Body of pancreas (tissue), 4 donors: Measurements from ENCODE around the gene KRTAP10-5. TPM values are rescaled to one million over a fixed set of nuclear protein-coding genes. Genes with fewer than 3 reads are reported as not detected.

Source experiments
- ATAC-seq: fragments of 150-250 bp; one replicate; pipeline ENCODE4 v1.9.1; 2016
- DNase-seq, 4 donors: peaks; one replicate each; pipeline ENCODE4 v3.0.0-alpha.2; 2019
- H3K27ac ChIP-seq, 4 donors: fragments of 200-600 bp; sonication (generic); 1 replicate in 3 of 4; 2 replicates in 1 of 4; pipeline versions ENCODE4 v1.5.1 to v1.6.1; 2016 to 2019; ENCODE audit warnings: mild to moderate bottlenecking in 1 of 4, mixed read lengths in 1 of 4, moderate library complexity in 1 of 4
- H3K27me3 ChIP-seq, 2 donors: fragments of 200-600 bp; sonication (generic); one replicate each; pipeline ENCODE4 v1.6.0; 2016; ENCODE audit warnings: mild to moderate bottlenecking in 1 of 2
- H3K36me3 ChIP-seq, 2 donors: fragments of 200-600 bp; sonication (generic); replicated peaks in 1 of 2; 2 replicates each; pipeline ENCODE4 v1.5.1; 2016; ENCODE audit warnings: low read depth in 2 of 2; ENCODE audit not compliant: insufficient read depth in 1 of 2
- H3K4me1 ChIP-seq: fragments of 200-600 bp; sonication (generic); one replicate; pipeline ENCODE4 v1.6.0; 2016
- H3K4me3 ChIP-seq, 2 donors: fragments of 200-600 bp; sonication (generic); 1 replicate in 1 of 2; 2 replicates in 1 of 2; pipeline ENCODE4 v1.5.1; 2016 to 2019
- H3K9me3 ChIP-seq, 3 donors: fragments of 200-600 bp; sonication (generic); 1 replicate in 2 of 3; 2 replicates in 1 of 3; pipeline ENCODE4 v1.5.1; 2016
- POLR2A ChIP-seq, 3 donors: fragments of 450-650 bp; IDR thresholded peaks; one replicate each; pipeline ENCODE4 v1.6.1; 2016; ENCODE audit warnings: antibody characterized with exemption in 3 of 3, mild to moderate bottlenecking in 2 of 3
- WGBS, 2 donors: methylation state at CpG; one replicate each; pipeline ENCODE4 v1.1.5; 2017; 5-methylcytosine and 5-hydroxymethylcytosine counted together
- intact Hi-C: fragments of 100-400 bp; cut with DNase I; formaldehyde crosslinking; loops from one replicate; pipeline ENCODE4 v1.15.1; 2023
- total RNA-seq, 2 donors: library from RNA; depleted of rRNA; stranded (reverse); fragments of >200 nt; gene quantifications; one replicate each; pipeline ENCODE4 v1.1.0, GENCODE V29; 2016
- TF ChIP-seq, protein P1 (sequence below), 7 experiments: fragments of 450-650 bp in 4 of 7; fragments of 200-600 bp in 3 of 7; sonication (generic) in 3 of 7; IDR thresholded peaks; one replicate each; pipeline ENCODE4 v1.5.1; 2016 to 2019; ENCODE audit warnings: antibody characterized with exemption in 7 of 7

The KRTAP10-5 gene
- total RNA-seq, 2 donors from 2014 or later, result not detected

GRCh38 chr21:44542716-44543115, 37.7 kb downstream of the KRTAP10-5 start:
- WGBS, 2 donors, result 56 to 72% methylated on average over 1 of the region's 1 CpG
- intact Hi-C loops, result no loop called here
- H3K27me3 ChIP-seq, result peaks cover 0 to 1% of the 10 kb centered on the region in 2 donors
- H3K4me1 ChIP-seq, result no peaks in the 10 kb centered on the region
- no peak for DNase-seq
- no peaks in the 10 kb centered on the region for H3K36me3 ChIP-seq
- ATAC-seq, result no peak
- peaks cover 0 to 5% (median 0%) of the 10 kb centered on the region in 3 donors for H3K9me3 ChIP-seq
- no peak overlapping the region for H3K4me3 ChIP-seq
- H3K27ac ChIP-seq, result no peak overlapping the region
- TF ChIP-seq, protein P1, sequence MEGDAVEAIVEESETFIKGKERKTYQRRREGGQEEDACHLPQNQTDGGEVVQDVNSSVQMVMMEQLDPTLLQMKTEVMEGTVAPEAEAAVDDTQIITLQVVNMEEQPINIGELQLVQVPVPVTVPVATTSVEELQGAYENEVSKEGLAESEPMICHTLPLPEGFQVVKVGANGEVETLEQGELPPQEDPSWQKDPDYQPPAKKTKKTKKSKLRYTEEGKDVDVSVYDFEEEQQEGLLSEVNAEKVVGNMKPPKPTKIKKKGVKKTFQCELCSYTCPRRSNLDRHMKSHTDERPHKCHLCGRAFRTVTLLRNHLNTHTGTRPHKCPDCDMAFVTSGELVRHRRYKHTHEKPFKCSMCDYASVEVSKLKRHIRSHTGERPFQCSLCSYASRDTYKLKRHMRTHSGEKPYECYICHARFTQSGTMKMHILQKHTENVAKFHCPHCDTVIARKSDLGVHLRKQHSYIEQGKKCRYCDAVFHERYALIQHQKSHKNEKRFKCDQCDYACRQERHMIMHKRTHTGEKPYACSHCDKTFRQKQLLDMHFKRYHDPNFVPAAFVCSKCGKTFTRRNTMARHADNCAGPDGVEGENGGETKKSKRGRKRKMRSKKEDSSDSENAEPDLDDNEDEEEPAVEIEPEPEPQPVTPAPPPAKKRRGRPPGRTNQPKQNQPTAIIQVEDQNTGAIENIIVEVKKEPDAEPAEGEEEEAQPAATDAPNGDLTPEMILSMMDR (IDR thresholded peaks at IDR 0.05), result no peak
- TF ChIP-seq POLR2A (IDR thresholded peaks at IDR 0.05), result no peak

DNA sequence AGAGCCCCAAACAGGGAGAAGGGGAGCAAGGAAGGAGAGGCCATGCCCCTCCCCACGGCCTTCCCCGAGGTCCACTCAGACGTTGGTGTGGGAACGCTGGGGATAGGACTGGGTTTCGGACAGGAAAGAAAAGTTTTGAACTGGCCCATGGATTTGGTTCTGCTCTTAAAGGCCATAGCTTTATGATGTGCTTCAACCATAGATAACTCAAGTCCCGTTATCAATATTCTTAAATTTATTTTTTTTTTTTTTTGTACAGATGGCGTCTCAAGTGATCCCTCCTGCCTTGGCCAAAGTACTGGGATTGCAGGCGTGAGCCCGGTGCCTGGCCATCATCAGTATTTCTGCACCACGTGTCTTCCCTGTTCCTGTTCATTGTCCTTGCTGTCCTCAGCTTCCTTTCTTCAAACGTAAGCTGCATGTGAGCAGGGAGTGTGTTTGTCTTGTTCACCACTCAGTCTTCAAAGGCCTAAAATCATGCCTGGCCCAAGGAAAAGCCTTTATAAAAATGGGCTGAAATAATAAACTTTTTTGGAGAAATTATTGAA, 39.6 kb downstream of the KRTAP10-5 start:
- Histone ChIP-seq H3K36me3 (no peaks in the 10 kb centered on the region), H3K27ac (no peak overlapping the region), H3K4me1 (no peaks in the 10 kb centered on the region), H3K4me3 (no peak overlapping the region), H3K9me3 (no peaks in the 10 kb centered on the region), H3K27me3 (no peaks in the 10 kb centered on the region)
- no peak for ATAC-seq
- WGBS, 2 donors, result 66 to 73% methylated on average over 11 of the region's 11 CpGs
- no peak for DNase-seq
- TF ChIP-seq, protein P1 (IDR thresholded peaks at IDR 0.05), result no peak
- no peak for TF ChIP-seq POLR2A (IDR thresholded peaks at IDR 0.05)
- intact Hi-C loops, result no loop called here

DNA sequence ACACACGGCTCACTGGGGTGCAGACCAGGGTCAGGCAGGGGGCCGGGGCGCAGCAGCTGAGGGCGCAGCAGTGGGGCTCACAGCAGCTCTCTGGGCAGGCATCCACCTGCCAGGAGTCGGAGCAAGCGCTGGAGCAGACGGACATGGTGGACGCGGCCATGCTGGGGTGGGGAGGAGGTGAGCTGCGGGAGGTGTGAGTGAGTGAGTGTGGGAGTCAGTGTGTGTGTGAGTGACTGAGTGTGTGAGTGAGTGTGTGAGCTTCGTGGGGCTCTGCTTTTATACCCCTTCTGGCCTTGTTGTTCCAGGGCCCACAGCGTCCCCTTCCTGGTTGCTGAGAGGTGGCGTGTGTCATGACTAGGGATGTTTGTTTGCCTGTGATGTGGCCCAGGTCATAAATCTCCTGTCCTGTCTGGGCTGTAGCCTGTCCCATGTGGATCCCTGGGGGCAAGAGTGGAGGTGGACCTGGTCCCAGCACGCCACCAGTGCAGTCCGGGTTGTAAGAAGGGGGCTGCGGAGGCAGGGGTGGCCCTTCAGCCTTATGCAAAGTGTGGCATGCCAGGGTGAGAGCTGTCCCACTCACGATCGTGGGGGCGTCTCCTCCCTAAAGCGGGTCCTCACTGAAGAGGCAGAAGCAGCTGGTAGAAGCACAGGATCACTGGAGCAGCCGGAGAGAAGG, 40.3 kb downstream of the KRTAP10-5 start, which contains the start of gene KRTAP10-1:
Gene KRTAP10-1, minus strand, starts transcription at position 205 of the 676 bp plus-strand sequence. Its CDS starts 45 bp downstream, at position 160.
- H3K27ac ChIP-seq, result no peak within 1 kb of the TSS
- intact Hi-C loops, result no loop called here
- WGBS, 2 donors, result 52 to 67% methylated on average over 13 to 19 of the region's 21 CpGs
- peak in 1 of 4 donors; percentile 7 for DNase-seq
- no peaks in the 10 kb centered on the region for H3K36me3 ChIP-seq
- H3K27me3 ChIP-seq, result no peaks in the 10 kb centered on the region
- H3K4me1 ChIP-seq, result no peaks in the 10 kb centered on the region
- no peaks in the 10 kb centered on the region for H3K9me3 ChIP-seq
- H3K4me3 ChIP-seq, result no peak within 1 kb of the TSS
- no peak for TF ChIP-seq POLR2A (IDR thresholded peaks at IDR 0.05)
- TF ChIP-seq, protein P1 (IDR thresholded peaks at IDR 0.05), result no peak
- no peak for ATAC-seq

DNA sequence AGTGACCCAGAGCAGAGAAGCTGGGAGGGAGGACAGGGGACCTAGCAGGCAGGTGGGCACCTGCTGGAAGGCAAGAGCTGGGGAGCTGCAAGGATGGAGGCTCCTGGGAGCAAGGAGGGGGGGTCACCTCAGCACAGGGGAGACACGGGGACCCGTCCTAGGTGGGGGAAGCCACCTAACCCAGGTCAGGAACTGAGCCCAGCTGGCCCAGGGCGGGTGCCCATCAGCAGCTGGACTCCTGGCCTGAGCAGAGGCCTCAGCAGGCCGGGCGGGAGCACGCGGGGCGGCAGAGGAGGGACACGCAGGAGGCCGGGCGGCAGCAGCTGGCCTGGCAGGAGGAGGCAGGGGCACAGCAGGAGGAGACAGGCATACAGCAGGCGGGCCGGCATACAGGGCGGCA, 41.4 kb downstream of the KRTAP10-5 start:
- ATAC-seq, result no peak
- WGBS, 2 donors, result 60 to 61% methylated on average over 11 to 14 of the region's 14 CpGs
- H3K27me3 ChIP-seq, result no peaks in the 10 kb centered on the region
- intact Hi-C loops, result no loop called here
- H3K9me3 ChIP-seq, result no peaks in the 10 kb centered on the region
- no peaks in the 10 kb centered on the region for H3K4me1 ChIP-seq
- peak in 1 of 4 donors; percentile 8 for DNase-seq
- TF ChIP-seq, protein P1 (IDR thresholded peaks at IDR 0.05), result no peak
- no peak overlapping the region for H3K4me3 ChIP-seq
- no peaks in the 10 kb centered on the region for H3K36me3 ChIP-seq
- no peak overlapping the region for H3K27ac ChIP-seq
